GM21423 (cell line): ENCODE measurements around the gene POLQ.
"Not testable (repeated sequence)": the region's sequence is repeated elsewhere in the genome, so short reads cannot be mapped to it uniquely, and the experiment has no call there.

ENCODE experiments used
- ATAC-seq: cut with Tn5 transposase; IDR thresholded peaks from one replicate; pipeline ENCODE4 v1.9.1; 2021; ENCODE audit warnings: mild to moderate bottlenecking, moderate library complexity; ENCODE audit not compliant: unreplicated experiment

POLQ gene

GRCh38 chr3:121431726-121432517 is 113.9 kb downstream of the POLQ start:
- peak; percentile 94 for ATAC-seq

DNA sequence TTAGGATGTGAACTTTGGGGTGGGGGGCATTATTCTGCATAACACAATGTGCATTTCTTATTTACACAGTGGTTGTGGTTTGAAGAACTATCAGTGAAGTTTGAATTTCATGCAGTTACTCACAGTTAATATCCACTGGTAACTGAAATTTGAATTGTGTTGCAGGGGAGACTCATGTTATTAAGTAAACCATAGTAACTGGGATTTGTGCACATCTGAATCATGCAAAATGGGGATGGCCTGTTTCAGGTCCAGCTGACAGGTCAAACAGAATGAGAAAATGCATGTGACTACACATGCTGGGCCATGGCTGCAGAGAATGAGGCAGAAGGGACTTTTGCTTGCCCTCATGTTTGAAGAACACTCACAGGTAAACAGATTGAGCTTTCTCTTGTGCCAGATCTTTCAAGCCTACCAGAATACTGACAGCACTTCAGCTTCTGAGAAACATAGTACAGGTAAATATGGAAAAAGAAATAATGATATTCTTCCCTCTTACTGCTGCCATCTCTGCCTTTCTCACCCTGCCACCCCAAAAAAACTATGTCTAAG is 115.0 kb downstream of the POLQ start:
- ATAC-seq: no peak

GRCh38 chr3:121424549-121424948 is 121.2 kb downstream of the POLQ start:
- ATAC-seq: no peak

GRCh38 chr3:121418182-121418581 is 127.6 kb downstream of the POLQ start:
- ATAC-seq: no peak

DNA sequence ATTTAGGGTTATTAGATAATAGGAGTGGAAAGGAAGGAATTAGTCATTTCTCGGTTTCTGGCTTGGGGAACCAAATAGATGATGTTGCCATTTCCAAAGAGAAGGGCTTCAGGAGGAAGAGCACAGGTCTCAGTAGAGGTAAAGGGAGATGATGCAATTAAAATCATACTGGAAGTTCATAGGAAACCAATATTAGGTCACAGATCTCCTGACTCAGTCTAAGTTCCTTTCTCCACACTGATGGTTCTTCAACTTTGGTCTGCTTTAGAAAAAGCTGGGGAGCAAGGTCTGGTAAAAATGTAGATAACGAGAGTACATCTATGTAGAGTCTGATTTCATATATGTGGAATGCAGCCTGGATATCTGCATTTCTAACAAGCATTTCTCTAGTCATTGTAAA is 130.9 kb downstream of the POLQ start:
- no peak for ATAC-seq

GRCh38 chr3:121411523-121411922 is 134.3 kb downstream of the POLQ start:
- no peak for ATAC-seq

- ATAC-seq: no peak
Measured at GRCh38 chr3:121405631-121406030, 140.2 kb downstream of the POLQ start.

DNA sequence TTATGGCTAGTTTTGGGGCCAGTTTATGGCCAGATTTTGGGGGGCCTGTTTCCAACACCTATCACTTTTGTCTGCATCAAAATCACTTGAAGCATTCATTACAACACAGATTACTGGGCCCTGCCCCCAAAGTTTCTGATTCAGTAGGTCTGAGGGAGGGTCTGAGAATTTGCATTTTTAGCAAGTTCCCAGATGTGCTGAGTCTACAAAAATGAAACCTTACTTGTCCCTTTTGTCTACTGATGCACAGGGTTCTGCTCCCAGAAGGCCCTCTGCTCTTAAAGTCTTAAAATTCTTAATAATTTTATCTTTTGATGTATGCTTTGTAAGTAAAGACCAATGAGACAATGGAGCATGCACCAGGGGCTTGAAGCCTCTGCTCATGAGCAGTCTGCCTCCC is 146.0 kb downstream of the POLQ start:
- no peak for ATAC-seq

DNA sequence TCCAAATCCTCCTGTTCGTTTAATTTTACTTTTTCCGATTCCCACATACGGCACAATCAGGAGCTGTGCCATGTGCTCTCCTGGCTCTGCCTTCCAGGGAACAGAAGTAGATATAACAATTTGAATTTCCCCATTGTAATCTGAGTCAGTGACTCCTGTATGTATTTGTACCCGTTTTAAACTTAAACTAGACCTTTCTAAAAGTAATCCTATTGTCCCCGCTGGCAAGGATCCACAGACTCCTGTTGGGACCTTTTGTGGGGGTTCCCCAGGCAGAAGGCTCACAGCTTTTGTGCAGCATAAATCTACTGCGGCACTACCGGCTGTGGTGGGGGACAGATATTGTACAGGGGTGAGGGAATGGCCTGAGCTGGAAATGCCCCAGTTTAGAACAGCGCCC is 147.7 kb downstream of the POLQ start:
- not testable (repeated sequence) for ATAC-seq

- not testable (repeated sequence) for ATAC-seq
Measured at GRCh38 chr3:121395967-121396366, 149.8 kb downstream of the POLQ start.

GRCh38 chr3:121388308-121388707 is 157.5 kb downstream of the POLQ start:
- ATAC-seq: not testable (repeated sequence)
